ENCODE results near the gene PREB.

The PREB gene

GRCh38 chr2:27082773-27083409 lies 51.5 kb downstream of the PREB start:
- DNase-seq (ENCODE audit: low read depth in 2 of 2), result no peak

DNA sequence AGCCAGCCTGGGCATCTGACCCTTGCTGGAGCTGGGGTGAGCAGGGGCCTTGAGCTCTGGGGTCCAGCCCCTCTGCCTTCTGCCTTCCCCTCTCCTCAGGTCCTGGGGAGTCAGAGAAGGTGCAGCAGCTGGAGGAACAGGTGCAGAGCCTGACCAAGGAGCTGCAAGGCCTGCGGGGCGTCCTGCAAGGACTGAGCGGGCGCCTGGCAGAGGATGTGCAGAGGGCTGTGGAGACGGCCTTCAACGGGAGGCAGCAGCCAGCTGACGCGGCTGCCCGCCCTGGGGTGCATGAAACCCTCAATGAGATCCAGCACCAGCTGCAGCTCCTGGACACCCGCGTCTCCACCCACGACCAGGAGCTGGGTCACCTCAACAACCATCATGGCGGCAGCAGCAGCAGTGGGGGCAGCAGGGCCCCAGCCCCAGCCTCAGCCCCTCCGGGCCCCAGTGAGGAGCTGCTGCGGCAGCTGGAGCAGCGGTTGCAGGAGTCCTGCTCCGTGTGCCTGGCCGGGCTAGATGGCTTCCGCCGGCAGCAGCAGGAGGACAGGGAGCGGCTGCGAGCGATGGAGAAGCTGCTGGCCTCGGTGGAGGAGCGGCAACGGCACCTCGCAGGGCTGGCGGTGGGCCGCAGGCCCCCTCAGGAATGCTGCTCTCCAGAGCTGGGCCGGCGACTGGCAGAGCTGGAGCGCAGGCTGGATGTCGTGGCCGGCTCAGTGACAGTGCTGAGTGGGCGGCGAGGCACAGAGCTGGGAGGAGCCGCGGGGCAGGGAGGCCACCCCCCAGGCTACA lies 52.3 kb downstream of the PREB start:
- no peak for DNase-seq (ENCODE audit: low read depth in 2 of 2)

Measured in stimulated activated CD8-positive, alpha-beta memory T cell treated with anti-CD3 and anti-CD28 coated beads, Interleukin-2, amount 100 ng/mL, for 48 hours (primary cell).